HG02571 (cell line): Measurements from ENCODE around the gene CAVIN4.

Experiments used
- ATAC-seq: cut with Tn5 transposase; IDR thresholded peaks from one replicate; pipeline ENCODE4 v1.9.1; 2021; ENCODE audit warnings: mild to moderate bottlenecking, moderate library complexity; ENCODE audit not compliant: unreplicated experiment

Gene CAVIN4

DNA sequence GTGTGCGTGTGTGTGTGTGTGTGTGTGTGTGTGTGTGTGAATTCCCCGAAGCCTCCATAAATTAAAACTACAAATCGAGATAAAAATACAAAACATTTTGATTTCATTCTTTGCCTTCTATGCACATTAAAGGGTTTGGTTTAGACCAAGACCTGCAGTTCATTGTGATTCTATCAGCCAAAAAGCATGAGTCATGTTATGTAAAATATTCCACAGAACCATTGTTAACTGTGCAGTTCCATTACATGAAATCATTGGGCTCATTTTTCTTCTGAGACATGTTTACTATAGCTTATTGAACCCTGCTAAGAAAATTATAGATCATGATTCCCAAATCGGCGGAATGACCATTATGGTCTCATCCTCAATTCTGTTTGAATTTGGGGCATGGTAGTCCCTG lies 11.7 kb downstream of the CAVIN4 start:
- ATAC-seq: no peak

DNA sequence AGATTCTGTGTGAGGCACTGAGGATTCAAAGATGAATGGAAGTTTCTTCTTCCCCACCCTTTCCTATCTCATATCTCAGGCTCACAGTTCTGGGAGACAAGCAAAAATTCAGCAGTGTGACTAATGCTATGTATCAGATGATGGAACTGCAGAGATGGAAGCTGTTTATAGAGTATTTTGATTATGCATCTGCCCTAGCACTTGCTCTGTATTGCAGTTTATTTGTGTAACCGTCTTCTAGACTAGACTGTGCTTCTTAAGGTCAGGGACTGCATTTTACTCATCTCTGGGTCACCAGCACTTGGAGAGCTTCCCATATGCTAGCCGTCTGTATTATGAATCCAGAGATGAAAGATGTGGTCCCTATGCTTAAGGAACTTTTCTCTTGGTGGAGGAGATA lies 12.6 kb downstream of the CAVIN4 start:
- ATAC-seq: no peak

DNA sequence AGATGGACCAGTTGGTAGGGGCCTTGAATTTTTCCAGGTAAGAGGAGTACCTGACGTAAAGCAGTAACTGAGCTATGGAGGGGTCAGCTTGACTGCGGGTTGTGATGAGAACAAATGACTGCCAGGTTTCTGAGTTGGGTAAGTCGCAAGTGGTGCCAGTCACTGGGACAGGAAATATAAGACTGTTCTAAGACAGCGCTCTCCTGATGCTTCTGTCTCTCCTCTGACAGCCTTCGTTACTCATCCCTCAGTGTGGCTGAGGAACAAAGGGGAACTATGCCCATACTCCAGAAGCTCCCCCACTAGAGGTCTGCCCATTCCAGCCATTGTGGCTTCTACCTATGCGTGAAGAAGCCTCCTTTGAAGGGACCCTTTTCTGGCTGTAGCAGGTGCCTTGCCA lies 13.3 kb downstream of the CAVIN4 start:
- no peak for ATAC-seq

DNA sequence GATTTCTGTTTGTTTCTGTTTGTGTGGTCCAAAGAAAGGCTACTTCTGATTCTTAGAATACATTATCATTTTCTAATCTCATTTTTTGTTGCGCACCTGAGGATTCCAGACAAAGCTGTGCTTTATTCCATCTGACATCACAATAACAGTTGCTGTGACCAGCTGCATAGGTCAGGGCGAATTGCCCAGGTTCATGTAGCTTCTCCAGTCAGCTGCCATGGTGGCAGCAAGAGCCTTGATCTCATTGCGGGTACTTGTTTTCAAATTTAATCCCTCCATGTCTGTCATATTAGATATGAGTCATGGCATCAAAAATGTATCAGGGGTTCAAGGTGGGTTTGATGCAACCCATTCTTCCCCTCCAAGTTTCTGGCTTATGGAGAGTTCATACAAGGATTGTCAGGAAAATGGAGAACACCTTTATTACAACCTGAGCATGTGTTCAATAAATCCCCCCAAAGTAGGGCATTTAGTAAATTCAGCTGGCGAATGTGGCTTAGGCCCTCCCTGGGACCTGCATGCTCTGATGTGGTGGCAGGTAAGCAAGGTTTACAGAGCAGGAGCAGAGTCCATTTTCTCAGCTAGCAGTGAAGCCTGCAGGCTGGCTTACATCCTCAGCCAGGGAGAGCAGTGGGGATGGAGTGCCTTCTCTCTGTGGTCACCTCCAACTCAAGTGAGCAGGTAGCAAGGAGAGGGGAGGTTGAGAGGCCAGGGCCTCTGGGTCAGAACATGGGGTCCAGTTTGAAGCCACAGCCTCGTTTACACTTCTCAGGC lies 13.9 kb downstream of the CAVIN4 start:
- no peak for ATAC-seq

- ATAC-seq: peak; percentile 47
These were observed 17.7 kb downstream of the CAVIN4 start for GRCh38 chr9:100595391-100596199.

GRCh38 chr9:100597236-100597635 lies 19.4 kb downstream of the CAVIN4 start:
- no peak for ATAC-seq

DNA sequence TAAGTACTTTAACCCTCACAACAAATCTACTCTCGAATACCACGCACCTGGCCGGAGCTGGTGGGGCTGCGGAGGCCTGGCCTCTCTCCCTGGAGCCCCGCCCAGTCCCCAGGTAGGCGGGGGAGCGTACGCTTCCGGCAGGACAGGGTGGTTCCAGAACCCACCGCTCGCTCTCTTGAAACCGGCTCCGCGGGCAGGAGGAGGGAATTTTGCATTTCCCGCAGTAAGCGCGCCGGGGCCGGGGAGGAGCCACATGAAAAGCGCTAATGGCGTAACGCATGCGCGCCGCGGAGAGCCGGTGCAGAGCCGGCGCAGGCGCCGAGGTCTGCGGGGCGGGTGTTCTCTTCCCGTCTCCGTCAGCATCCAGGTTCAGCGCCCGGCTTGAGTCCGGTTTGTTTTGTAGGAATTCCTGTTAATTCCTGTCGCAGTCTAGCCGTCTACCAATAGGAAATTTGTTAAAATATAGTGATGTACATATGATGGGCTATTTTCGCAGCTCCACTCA lies 20.8 kb downstream of the CAVIN4 start:
- peak; percentile 71 for ATAC-seq

GRCh38 chr9:100600521-100601079 lies 22.7 kb downstream of the CAVIN4 start:
- ATAC-seq: no peak

DNA sequence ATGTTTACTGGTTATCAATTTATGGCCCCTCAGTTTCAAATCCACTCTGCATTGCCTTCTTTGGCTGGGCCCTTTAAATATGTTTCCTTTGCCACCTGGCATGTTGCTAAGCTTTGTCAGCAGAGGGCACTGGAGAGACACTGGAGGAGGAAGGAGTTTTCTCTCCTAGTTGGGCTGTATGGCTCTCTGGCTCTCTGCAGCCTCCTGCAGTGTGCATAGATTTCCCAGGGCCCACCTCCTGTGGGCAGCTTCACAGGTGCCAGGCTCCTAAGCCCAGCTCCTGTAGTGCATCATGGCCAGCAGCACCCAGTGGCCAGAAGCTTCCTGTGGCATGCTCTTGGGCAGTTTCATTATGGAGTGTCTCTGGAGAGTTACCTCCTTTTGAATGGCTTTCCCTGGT lies 23.3 kb downstream of the CAVIN4 start:
- peak; percentile 50 for ATAC-seq

DNA sequence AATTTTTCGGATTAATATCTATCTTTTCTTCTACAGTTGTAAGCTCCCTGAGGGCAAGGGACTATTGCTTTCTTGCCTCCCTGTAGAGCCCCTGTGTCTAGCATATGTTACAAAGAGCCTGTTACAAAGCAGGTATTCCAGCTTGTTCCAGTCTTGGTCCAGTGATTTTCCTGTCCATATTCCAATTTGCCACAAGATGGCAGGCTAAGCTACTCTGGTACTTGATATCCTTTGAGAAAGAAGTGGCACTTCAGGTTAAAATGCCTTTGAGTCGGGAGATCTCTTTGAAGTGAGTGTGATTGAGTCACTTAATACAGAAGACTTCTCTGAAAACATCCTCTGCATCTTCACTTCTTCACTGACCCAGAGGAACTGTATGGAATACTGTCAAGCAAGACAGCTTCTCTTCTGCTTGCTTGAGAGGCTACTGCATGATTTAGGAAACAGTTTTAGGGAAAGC lies 24.5 kb downstream of the CAVIN4 start:
- ATAC-seq: no peak

- no peak for ATAC-seq
These were observed 27.5 kb downstream of the CAVIN4 start for GRCh38 chr9:100605405-100605804.

GRCh38 chr9:100619194-100619593 lies 41.3 kb downstream of the CAVIN4 start:
- no peak for ATAC-seq

DNA sequence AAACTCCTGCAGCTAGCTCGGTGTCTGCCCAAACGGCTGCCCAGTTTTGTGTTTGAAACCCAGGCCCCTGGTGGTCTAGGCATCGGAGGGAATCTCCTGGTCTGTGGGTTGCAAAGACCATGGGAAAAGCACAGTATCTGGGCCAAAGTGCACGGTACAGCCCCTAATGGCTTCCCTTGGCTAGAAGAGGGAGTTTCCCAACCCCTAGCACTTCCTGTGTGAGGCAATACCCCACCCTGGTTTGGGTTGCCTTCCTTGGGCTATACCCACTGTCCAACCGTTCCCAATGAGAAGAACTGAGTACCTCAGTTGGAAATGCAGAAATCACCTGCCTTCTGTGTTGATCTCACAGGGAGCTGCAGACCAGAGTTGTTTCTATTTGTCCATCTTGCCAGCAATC lies 41.8 kb downstream of the CAVIN4 start:
- no peak for ATAC-seq

- ATAC-seq: no peak
These were observed 46.1 kb downstream of the CAVIN4 start for GRCh38 chr9:100623969-100624368.

DNA sequence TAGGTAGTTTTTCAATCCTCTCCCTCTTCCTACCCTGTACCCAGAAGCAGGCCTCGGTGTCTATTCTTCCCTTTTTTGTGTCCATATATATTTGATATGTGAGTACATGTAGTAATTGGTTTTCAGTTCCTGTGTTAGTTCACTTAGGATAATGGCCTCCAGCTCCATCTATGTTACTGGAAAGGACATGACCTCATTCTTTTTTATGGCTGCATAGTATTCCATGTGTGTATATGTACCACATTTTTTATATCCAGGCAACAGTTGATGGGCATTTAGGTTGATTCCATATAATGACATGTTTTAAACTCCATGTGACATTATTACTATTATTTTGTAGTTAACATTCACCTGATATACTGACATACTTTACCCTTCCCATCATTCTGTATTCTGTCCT lies 49.1 kb downstream of the CAVIN4 start:
- ATAC-seq: no peak

GRCh38 chr9:100637787-100638186 lies 59.9 kb downstream of the CAVIN4 start:
- no peak for ATAC-seq
